Measurements from ENCODE around the gene MAP3K14. TPM values are rescaled to one million over a fixed set of nuclear protein-coding genes. Genes with fewer than 3 reads are reported as not detected.

MAP3K14 gene
- total RNA-seq, 1 donor from 2014 or later: 6.3 TPM

DNA sequence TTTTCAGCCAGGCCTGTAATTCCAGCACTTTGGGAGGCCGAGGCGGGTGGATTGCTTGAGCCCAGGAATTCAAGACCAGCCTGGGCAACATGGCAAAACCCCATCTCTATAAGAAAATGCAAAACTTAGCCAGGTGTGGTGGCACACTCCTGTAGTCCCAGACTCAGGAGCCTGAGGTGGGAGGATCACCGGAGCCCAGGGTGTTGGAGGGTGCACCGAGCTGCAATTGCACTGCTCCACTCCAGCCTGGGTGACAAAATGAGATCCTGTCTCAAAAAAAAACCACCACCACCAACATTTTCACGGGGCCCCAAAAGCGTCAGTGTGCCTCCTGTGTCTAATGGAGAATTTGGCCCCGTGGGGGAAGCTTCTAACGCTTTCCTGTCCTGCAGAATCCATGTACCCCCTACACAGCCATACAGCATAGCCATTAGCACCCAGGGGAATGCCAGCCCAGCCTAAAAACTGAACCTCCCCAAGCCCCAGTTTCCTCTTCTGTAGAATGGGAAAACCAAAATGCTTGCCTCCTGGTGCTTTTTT is 22.2 kb upstream of the MAP3K14 start:
- ATAC-seq: no peak

- ATAC-seq: no peak
These were observed 21.4 kb upstream of the MAP3K14 start for GRCh38 chr17:45338023-45338781.

DNA sequence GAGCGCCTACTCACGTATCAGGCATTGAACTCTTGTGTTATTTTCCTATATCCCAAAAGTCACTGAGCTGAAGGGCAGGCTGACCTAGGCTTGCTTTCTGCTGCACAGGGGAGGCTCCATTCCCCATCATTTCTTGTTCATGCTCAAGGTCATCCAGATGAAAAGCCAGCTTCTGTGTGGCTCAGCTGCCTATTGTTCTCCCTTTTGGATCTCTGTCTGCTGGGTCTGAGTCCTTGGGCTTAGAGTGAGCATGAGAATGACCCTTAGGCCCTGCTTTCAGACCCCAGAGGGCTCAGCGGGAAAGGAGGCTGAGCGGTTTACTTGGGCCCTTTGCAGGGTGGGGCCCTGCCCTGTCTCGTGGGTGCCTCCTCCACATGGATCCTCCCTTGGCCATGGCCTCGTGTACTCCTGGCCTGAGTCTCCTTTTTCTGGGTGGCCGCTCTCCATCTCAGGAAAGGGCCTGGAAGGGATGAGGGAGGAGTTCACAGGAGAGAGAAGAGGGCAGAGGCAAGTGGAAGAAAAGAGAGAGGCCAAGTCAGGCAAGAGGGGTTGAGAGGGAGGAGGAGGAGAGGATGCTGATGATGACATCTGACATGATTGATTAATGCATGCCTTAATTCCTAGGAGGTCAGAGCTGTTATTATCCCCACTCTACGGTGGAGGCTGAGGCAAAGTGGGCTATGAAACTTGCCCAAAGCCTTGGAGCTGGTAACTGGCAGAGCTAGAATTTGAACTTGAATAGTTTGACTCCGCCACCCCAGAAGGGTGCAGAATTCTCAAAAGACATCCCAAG is 19.8 kb upstream of the MAP3K14 start:
- ATAC-seq: no peak

DNA sequence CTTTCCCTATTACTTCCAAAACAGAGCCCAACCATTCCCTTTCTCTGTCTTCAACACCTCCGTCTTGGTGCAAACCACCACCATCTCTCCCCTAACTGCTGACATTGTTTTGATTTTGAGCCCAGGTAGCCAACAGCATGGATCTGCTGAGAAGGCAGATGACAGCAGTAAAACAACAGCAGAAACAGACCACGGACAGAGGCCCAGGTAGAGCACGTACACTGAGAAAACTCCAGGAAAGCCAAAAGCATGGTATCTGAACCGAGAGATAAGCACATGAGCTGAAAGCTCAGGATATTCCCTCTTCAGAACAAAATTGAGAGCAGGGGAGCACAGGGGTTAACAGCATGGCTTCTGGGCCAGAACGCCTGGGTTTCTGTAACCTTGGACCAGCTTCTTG is 18.9 kb upstream of the MAP3K14 start:
- ATAC-seq: no peak

GRCh38 chr17:45334701-45335677 is 18.2 kb upstream of the MAP3K14 start:
- no peak for ATAC-seq

DNA sequence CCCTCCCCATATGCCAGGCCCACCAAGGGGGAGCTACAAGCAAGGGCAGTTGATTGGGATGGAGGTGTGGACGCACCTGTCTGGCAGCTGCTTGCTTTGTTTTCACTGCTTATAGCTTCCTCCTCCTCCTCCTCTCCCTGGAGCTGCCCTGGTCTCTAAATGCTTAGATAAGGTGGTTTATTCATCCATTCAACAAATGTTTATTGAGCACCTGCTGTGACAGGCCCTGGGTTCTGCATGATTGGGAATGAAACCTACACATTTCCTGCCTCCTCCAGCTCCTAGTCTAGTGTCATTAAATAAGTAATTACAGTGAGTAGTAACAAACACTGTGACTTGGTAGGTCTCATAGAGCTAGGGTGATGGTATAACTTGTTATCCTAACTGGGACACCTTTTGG is 17.4 kb upstream of the MAP3K14 start:
- peak; percentile 81 for ATAC-seq

DNA sequence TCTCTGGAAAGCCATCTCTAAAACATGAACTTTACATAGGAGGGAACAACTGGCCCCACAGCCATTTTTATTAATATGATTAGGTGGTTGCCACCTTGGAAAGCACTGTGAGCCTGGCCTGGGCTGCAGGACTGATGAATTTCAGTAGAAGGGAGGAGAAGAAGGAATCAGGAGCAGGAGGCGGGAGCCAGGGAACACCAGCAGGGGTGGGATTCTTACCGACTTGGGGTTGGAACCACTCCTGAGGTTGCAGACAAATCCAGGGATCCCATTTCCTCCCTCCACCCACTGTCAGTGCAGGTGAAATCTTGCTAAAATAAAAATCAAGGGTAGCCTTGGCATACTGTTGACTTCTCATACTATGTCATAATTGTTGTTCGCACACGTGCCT is 16.9 kb upstream of the MAP3K14 start:
- no peak for ATAC-seq

- ATAC-seq: peak; percentile 9
These were observed 16.3 kb upstream of the MAP3K14 start for GRCh38 chr17:45332989-45333701.

DNA sequence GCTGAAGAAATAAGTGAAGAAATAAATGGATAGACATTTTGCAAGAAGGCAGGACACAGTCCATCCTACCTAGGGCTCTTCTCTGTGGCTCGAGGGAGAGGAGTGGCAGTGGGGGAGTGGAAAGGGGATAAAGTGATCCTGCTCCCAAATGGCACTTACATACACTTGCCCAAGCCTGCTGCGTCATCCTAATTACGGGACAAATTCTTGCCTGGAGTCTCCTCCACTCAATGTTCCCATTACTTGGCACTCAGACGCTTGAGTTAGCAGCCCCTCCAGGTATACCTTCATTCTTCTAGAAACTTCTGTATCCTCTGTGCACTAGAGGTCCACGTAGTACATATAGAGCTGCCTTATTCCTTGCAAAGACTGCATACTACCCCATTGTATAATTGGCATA is 15.7 kb upstream of the MAP3K14 start:
- ATAC-seq: no peak

GRCh38 chr17:45326626-45327025 is 9.8 kb upstream of the MAP3K14 start:
- ATAC-seq: no peak

GRCh38 chr17:45325810-45326209 is 9.0 kb upstream of the MAP3K14 start:
- no peak for ATAC-seq

DNA sequence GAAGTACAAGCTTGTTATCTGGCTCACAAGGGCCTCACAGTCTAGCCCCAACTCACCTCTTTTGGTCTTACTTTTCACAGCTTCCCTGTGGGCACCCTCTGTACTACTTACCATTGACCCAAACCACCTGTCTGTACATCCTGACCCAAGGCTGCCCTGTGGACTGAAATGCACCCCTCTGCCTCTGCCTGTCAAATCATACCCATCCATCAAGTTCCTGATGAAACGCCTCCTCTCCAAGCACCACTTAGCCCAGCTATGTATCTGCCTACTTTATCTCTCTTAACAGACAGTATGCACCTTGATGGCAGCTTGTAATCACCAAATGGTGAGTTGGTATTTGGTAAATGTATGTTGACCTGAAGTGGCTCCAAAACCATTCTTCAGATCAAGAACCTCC is 7.5 kb upstream of the MAP3K14 start:
- no peak for ATAC-seq

- ATAC-seq: no peak
These were observed 5.3 kb upstream of the MAP3K14 start for GRCh38 chr17:45322168-45322567.

DNA sequence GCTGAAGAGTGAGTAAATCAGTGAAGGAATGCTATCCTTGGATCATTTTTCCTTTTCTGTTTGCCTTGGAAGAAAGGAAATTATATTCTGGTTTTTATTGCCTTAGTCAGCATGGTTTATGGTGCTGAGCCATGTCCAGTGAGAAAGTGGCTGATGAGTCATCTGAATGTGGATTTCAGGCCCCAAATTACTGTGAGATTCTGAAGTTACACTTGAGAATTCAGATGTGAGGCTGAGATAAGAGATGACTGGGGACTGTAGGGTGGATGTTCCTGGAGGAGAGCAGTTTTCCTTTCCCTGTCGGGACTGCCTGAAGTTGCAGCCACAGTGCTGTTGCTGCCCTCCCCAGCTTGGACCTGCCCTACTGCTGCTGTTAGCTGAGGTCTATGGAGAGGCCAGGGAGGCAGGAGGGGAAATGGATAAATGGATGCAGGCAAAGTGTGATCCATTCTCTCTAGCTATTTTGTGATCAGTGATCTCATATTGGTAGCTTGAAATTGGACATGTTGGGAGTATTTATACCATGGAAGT is 4.2 kb upstream of the MAP3K14 start:
- ATAC-seq: no peak

DNA sequence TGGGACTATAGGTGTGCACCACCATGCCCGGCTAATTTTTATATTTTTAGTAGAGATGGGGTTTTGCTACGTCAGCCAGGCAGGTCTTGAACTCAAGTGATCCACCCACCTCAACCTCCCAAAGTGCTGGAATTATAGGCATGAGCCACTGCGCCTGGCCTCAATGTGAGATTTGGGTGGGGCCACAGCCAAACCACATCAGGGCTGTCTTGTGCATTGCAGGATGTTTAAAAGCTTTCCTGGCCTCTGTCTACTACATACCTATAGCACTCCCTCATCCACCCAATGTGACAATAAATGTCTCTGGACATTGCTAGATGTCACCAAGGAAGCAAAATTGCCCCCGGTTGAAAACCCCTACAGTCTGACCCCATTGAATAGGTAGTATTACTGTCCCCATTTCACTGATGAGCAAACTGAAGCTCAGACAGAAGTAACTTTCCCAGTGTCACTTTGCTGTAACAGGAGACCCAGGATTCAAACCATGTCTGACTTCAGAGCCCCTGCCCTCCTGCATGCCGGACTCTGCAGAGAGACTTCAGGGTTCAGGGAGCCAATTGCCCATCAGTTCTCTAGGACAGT is 3.6 kb upstream of the MAP3K14 start:
- no peak for ATAC-seq

DNA sequence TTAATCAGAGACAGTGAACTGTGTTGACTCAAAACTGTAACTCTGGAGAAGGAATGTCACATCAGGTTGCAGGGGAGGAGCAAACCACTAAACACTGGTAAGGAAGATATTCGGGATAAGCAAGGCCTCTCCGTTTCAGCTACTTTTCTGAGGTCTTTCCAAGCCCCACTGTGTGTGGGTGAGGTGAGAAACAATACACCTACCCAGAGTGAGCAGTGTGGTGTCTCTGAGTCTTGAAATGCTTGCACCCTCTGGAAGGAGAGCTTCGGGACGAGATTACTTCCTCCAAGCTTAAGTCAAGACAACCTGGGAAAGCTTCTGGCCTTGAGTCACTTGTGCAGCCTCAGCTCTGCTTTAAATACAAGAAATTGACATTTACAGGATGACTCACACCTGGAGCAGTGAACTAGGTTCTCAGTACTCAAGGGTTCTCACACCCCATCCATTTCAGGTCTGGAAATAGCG is 2.5 kb upstream of the MAP3K14 start:
- ATAC-seq: peak; percentile 11

DNA sequence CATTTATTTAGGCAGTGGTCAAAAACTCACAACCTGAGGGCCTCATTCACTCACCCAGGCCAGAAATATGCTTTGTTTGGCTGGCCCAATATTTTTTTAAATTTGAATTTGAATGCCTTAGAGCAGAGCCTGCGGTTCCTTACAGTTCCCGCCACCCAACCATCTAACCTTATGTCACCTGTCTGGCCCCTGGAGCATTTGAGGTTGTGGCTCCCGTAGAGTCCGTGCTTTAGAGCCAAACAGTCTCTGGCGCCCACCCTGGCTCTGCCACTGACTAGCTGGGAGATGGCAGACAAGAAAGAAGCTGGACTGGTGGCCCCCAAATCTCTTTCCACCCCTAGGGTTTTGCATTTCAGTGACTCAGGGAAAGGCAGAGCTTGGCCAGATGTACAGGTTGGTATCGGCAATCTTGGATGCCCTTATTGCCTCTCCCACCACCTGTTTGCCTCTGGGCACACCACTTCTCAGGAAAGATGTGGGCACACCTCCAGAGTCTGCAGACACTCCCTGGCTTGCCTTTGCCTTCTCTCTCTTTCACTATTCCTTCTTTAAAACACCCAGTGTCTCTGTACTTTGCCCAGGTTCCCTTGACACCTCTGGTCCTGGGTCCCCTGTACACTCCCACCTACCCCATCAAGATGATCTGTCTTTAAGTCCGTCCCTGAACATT is 1.9 kb upstream of the MAP3K14 start:
- ATAC-seq: no peak

- ATAC-seq: peak; percentile 89
These were observed 500 bp upstream of the MAP3K14 start for GRCh38 chr17:45317111-45317928.

GRCh38 chr17:45315648-45316433 is 979 bp downstream of the MAP3K14 start:
- no peak for ATAC-seq
